Pons (tissue), 1 donor: ENCODE measurements around the gene DUT.
"Not testable (repeated sequence)": the region's sequence is repeated elsewhere in the genome, so short reads cannot be mapped to it uniquely, and the experiment has no call there.

ENCODE experiments used
- DNase-seq: peaks from one replicate; pipeline ENCODE4 v3.0.0-alpha.2; 2016; ENCODE audit warnings: low spot score

Gene DUT

GRCh38 chr15:48330855-48331795, at the start of gene DUT:
Gene DUT, plus strand, starts transcription at chr15:48331429. Its CDS starts 87 bp downstream, at chr15:48331516.
- DNase-seq: peak; percentile 69

- no peak for DNase-seq
These were observed 49.6 kb upstream of the DUT start for GRCh38 chr15:48281674-48282073.

GRCh38 chr15:48282216-48282615, 49.0 kb upstream of the DUT start:
- peak; percentile 54 for DNase-seq

GRCh38 chr15:48283396-48284145, 47.7 kb upstream of the DUT start:
- no peak for DNase-seq

GRCh38 chr15:48285329-48286214, 45.7 kb upstream of the DUT start:
- peak; percentile 87 for DNase-seq

- DNase-seq: no peak
These were observed 41.6 kb upstream of the DUT start for GRCh38 chr15:48289628-48290027.

- DNase-seq: no peak
These were observed 38.8 kb upstream of the DUT start for GRCh38 chr15:48292458-48292857.

GRCh38 chr15:48297668-48298067, 33.6 kb upstream of the DUT start:
- no peak for DNase-seq

- no peak for DNase-seq
These were observed 32.3 kb upstream of the DUT start for GRCh38 chr15:48298914-48299313.

- DNase-seq: no peak
These were observed 31.2 kb upstream of the DUT start for GRCh38 chr15:48300038-48300437.

- no peak for DNase-seq
These were observed 26.8 kb upstream of the DUT start for GRCh38 chr15:48304398-48304797.

- DNase-seq: no peak
These were observed 24.6 kb upstream of the DUT start for GRCh38 chr15:48306639-48307038.

GRCh38 chr15:48307586-48307985, 23.6 kb upstream of the DUT start:
- DNase-seq: no peak

- no peak for DNase-seq
These were observed 21.5 kb upstream of the DUT start for GRCh38 chr15:48309740-48310139.

GRCh38 chr15:48313216-48313615, 18.0 kb upstream of the DUT start:
- no peak for DNase-seq

- no peak for DNase-seq
These were observed 16.2 kb upstream of the DUT start for GRCh38 chr15:48315041-48315440.

GRCh38 chr15:48317221-48317620, 14.0 kb upstream of the DUT start:
- no peak for DNase-seq

- DNase-seq: no peak
These were observed 13.1 kb upstream of the DUT start for GRCh38 chr15:48318131-48318530.

- DNase-seq: no peak
These were observed 7.9 kb upstream of the DUT start for GRCh38 chr15:48323294-48323693.

- DNase-seq: no peak
These were observed 6.3 kb upstream of the DUT start for GRCh38 chr15:48324949-48325348.

GRCh38 chr15:48325400-48325799, 5.8 kb upstream of the DUT start:
- DNase-seq: no peak

GRCh38 chr15:48326180-48326579, 5.0 kb upstream of the DUT start:
- DNase-seq: not testable (repeated sequence)
